Adrenal gland (tissue), 5 donors: ENCODE results near the gene PXDN.

ENCODE experiments used
- CTCF ChIP-seq, 6 experiments: fragments of 450-650 bp in 4 of 6; fragments of 200-600 bp in 2 of 6; sonication (generic) in 1 of 6; IDR thresholded peaks; 1 replicate in 5 of 6; 2 replicates in 1 of 6; pipeline versions ENCODE4 v1.5.1 to v1.8.0; 2016 to 2021; ENCODE audit warnings: antibody characterized with exemption in 6 of 6, mild to moderate bottlenecking in 2 of 6, moderate library complexity in 1 of 6
- POLR2A ChIP-seq, 2 donors: fragments of 450-650 bp; IDR thresholded peaks; one replicate each; pipeline ENCODE4 v1.6.1; 2017; ENCODE audit warnings: antibody characterized with exemption in 2 of 2, mild to moderate bottlenecking in 2 of 2, moderate library complexity in 1 of 2
- donor health status: DM: no; HTN: no; CAD: no.

- TF ChIP-seq CTCF (IDR thresholded peaks at IDR 0.05) (no peak), POLR2A (IDR thresholded peaks at IDR 0.05) (no peak)
These were observed 27.9 kb downstream of the PXDN start for GRCh38 chr2:1716441-1716840.
